ENCODE data around the gene PLXNB3.
A peak's percentile ranks its signal among the peaks of the same experiment; 100 is the strongest.

GRCh38 chrX:153794018-153794896, 30.2 kb downstream of the PLXNB3 start, which contains the start of the genes IDH3G and SSR4:
- TF ChIP-seq CTCF (IDR thresholded peaks at IDR 0.05; ENCODE audit: low read depth, low read length, missing input control) (no peak), MAX (IDR thresholded peaks at IDR 0.05) (no peak), TAF1 (conservative IDR thresholded peaks at IDR 0.05) (no peak), GABPA (IDR thresholded peaks at IDR 0.05 in 1 of 2, conservative IDR thresholded peaks at IDR 0.05 in 1 of 2) (peak in 1 of 2 donors; percentile 77), FOXA1 (IDR thresholded peaks at IDR 0.05) (no peak), JUND (IDR thresholded peaks at IDR 0.05) (no peak), RAD21 (IDR thresholded peaks at IDR 0.05) (no peak), ZBTB33 (IDR thresholded peaks at IDR 0.05) (peak; percentile 99), RXRA (IDR thresholded peaks at IDR 0.05) (no peak)
- TF ChIP-seq, protein P1, sequence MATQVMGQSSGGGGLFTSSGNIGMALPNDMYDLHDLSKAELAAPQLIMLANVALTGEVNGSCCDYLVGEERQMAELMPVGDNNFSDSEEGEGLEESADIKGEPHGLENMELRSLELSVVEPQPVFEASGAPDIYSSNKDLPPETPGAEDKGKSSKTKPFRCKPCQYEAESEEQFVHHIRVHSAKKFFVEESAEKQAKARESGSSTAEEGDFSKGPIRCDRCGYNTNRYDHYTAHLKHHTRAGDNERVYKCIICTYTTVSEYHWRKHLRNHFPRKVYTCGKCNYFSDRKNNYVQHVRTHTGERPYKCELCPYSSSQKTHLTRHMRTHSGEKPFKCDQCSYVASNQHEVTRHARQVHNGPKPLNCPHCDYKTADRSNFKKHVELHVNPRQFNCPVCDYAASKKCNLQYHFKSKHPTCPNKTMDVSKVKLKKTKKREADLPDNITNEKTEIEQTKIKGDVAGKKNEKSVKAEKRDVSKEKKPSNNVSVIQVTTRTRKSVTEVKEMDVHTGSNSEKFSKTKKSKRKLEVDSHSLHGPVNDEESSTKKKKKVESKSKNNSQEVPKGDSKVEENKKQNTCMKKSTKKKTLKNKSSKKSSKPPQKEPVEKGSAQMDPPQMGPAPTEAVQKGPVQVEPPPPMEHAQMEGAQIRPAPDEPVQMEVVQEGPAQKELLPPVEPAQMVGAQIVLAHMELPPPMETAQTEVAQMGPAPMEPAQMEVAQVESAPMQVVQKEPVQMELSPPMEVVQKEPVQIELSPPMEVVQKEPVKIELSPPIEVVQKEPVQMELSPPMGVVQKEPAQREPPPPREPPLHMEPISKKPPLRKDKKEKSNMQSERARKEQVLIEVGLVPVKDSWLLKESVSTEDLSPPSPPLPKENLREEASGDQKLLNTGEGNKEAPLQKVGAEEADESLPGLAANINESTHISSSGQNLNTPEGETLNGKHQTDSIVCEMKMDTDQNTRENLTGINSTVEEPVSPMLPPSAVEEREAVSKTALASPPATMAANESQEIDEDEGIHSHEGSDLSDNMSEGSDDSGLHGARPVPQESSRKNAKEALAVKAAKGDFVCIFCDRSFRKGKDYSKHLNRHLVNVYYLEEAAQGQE (IDR thresholded peaks at IDR 0.05) = peak; percentile 49
- TF ChIP-seq, protein P2, sequence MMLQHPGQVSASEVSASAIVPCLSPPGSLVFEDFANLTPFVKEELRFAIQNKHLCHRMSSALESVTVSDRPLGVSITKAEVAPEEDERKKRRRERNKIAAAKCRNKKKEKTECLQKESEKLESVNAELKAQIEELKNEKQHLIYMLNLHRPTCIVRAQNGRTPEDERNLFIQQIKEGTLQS (IDR thresholded peaks at IDR 0.05) = no peak
